Natural killer cell treated with Interleukin-12 subunit alpha and Interleukin-12 subunit beta and Interleukin-15 and Interleukin-18, amount 100 ng/mL, for 72 hours (primary cell): ENCODE data around the gene TRABD2A. TPM values are rescaled to one million over a fixed set of nuclear protein-coding genes. Genes with fewer than 3 reads are reported as not detected.
A peak's percentile ranks its signal among the peaks of the same experiment; 100 is the strongest.

Experiments
- ATAC-seq, 2 donors: fragments of 150-1000 bp; cut with Tn5 transposase in 1 of 2; sonication (Bioruptor Pico), chemical (Tn5 transposase) in 1 of 2; 2 replicates each; pipeline ENCODE4 v1.10.0; 2021
- DNase-seq: peaks from one replicate; pipeline ENCODE4 v3.0.0; 2022; ENCODE audit warnings: low spot score
- H3K27ac Mint-ChIP-seq, 2 donors: 1 replicate in 1 of 2; 2 replicates in 1 of 2; pipeline ENCODE4 v1.8.0; 2022; ENCODE audit warnings: mixed read lengths in 2 of 2, mild to moderate bottlenecking in 1 of 2, moderate library complexity in 1 of 2
- H3K27me3 Mint-ChIP-seq, 2 donors: 1 replicate in 1 of 2; 2 replicates in 1 of 2; pipeline ENCODE4 v1.8.0; 2022; ENCODE audit warnings: mixed read lengths in 2 of 2
- H3K36me3 Mint-ChIP-seq: one replicate; pipeline ENCODE4 v1.8.0; 2022; ENCODE audit warnings: mixed read lengths
- H3K4me1 Mint-ChIP-seq, 2 donors: 1 replicate in 1 of 2; 2 replicates in 1 of 2; pipeline ENCODE4 v1.8.0; 2022; ENCODE audit warnings: low read depth in 2 of 2, mixed read lengths in 2 of 2, mild to moderate bottlenecking in 1 of 2
- H3K4me3 Mint-ChIP-seq: one replicate; pipeline ENCODE4 v1.8.0; 2022; ENCODE audit warnings: mixed read lengths
- H3K9me3 Mint-ChIP-seq: 2 replicates; pipeline ENCODE4 v1.8.0; 2022; ENCODE audit warnings: mixed read lengths
- total RNA-seq, 2 donors: library from RNA; stranded (reverse); gene quantifications; one replicate each; pipeline ENCODE4 v1.2.3, GENCODE V29; 2022

TRABD2A gene
- total RNA-seq, 2 donors from 2014 or later, result 6.6 to 18.3 TPM

DNA sequence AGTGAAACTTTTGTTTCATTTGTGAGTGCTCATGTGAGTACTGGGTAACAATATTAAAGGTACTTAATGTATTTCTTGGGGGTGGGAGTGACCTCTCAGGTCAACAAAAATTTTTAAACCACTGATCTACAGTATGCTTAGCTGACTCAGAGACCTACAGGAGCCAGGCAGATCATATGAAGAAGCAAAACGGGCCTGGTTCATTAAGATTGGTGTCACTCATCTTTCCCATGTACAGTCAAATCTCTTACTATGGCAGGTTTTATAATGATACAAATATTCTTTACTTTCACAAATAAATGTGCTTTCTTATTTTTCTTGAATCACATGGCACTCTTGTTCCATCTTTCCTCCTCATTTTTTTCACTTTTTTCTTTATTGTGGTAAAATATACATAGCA, 16.9 kb upstream of the TRABD2A start:
- DNase-seq (no peak), ATAC-seq (peak in 1 of 2 donors; percentile 48)
- H3K36me3 Mint-ChIP-seq, result no peaks in the 10 kb centered on the region
- peaks cover 69 to 84% of the 10 kb centered on the region in 2 donors for H3K4me1 Mint-ChIP-seq
- no peaks in the 10 kb centered on the region for H3K27me3 Mint-ChIP-seq
- peak overlapping the region; percentile 81 for H3K4me3 Mint-ChIP-seq
- H3K27ac Mint-ChIP-seq, result peak overlapping the region; percentile 96 to 99
- no peaks in the 10 kb centered on the region for H3K9me3 Mint-ChIP-seq

DNA sequence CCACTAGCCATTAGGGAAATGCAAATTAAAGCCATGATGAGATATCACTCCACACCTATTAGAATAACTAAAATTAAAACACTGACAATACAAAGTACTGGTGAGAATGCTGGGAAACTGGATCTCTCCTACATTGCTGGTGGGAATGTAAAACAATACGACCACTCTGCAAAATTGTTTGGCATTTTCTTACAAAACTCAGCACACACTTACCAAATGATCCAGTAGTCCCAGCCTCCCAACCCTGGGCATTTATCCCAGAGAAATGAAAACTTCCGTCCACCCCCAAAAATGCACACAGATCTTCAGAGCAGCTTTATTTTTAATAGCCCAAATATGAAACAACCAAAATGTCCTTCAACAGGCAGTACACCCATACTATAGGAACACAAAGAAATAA, 15.7 kb upstream of the TRABD2A start:
- Mint-ChIP-seq H3K9me3 (no peaks in the 10 kb centered on the region), H3K4me1 (peaks cover 59 to 74% of the 10 kb centered on the region in 2 donors), H3K36me3 (no peaks in the 10 kb centered on the region), H3K27ac (peak overlapping the region; percentile 96 to 99), H3K4me3 (peak overlapping the region; percentile 81), H3K27me3 (no peaks in the 10 kb centered on the region)
- DNase-seq, result no peak
- no peak for ATAC-seq

DNA sequence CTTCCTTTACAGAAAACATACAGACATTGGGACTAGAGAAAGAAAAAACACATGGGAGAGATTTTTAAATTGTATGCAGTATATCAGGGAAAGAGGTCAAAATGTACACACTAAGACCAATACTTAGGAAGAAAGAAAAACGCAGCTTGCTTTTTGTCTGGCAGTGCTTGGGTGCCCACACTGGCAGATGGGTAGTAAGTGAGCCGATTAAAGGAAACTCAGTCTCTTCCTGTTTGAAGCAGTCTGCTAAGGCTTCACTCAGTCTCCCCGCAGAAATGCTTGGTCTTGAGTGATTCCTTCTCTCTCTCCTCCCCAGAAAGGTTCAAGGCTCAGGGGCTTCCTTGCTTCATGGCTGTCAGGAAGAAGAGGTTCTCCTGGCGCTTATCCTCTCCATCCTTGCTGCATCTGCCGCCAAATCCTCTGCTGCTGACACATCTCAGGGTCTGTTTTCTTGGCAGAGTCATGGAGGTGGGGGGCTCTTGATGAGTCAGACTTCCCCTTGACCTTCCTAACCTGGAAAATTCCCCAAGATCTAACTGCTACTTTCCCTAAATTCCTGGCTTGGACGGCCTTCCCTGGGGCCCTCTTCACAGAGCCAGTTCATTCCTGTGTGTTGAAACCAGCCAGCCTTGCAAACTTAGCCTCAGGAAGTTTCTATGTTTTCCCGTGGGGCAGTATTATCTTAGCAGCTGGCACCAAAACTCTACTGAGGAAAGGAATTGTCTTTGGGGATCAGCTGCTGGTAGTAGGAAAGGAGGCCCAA, 14.1 kb upstream of the TRABD2A start:
- Mint-ChIP-seq H3K9me3 (no peaks in the 10 kb centered on the region), H3K27ac (peak overlapping the region; percentile 96 to 99), H3K36me3 (no peaks in the 10 kb centered on the region), H3K4me1 (peaks cover 46 to 58% of the 10 kb centered on the region in 2 donors), H3K4me3 (peak overlapping the region; percentile 44), H3K27me3 (no peaks in the 10 kb centered on the region)
- DNase-seq, result no peak
- ATAC-seq, result no peak

DNA sequence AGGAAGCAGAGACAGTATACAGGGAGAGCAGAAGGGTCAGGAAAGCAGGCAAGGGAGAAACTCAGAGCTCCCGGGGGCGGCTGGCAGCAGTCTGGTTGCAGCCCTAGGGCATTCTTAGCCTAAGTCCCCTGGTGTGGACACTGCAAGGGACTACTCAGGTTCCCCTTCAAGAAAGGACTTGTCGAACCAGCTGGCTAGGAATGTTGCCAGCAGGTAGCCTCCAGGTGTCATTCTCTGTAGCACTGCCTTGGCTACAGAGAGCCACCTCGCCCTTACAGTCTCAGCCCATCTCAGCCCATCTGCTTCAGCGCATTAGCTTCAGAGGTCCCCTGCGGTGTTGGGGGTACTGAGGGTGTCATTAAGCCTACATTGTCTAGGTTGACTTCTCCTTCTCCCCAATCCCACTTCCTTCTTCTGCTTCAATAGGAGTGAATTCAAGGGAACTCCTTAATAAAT, 13.3 kb upstream of the TRABD2A start:
- DNase-seq (no peak), ATAC-seq (no peak)
- H3K4me1 Mint-ChIP-seq, result peaks cover 46 to 58% of the 10 kb centered on the region in 2 donors
- peak overlapping the region; percentile 44 for H3K4me3 Mint-ChIP-seq
- H3K27me3 Mint-ChIP-seq, result no peaks in the 10 kb centered on the region
- H3K36me3 Mint-ChIP-seq, result no peaks in the 10 kb centered on the region
- H3K9me3 Mint-ChIP-seq, result no peaks in the 10 kb centered on the region
- H3K27ac Mint-ChIP-seq, result peak overlapping the region; percentile 96 to 99

DNA sequence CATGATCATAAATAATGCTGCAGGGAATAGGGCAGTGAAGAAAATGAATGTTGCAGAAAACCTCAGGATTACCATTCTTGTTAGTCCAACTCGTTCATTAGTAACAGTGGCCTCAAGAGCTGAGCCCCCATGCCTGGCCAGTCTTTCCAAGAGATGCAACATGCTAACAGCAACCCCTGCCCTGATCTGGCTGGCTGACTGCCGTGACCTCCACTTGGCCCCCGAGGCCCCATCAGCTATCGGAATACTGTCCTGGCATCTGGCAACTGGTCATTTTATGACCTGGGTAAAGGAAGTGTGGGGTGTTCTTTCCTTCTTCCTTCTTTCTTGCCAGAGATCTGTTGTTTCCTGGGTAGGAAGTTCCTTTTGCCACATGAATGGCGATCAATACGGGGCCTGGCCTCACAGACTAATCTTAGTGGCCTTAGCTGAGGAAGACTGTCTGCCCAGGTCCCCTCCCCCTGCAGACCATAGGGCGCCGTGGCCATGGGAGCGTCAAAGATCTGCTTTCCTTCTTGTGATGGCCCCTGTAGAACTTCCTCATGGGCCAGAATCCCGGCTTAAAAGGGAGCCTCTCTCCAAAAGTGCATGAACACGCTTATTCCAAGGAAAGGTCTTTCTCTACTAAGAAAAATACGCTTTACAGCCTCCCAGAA, 10.6 kb upstream of the TRABD2A start:
- H3K4me1 Mint-ChIP-seq, result peaks cover 45 to 57% of the 10 kb centered on the region in 2 donors
- H3K9me3 Mint-ChIP-seq, result no peaks in the 10 kb centered on the region
- H3K27ac Mint-ChIP-seq, result peak overlapping the region in 1 of 2 donors; percentile 22
- no peak overlapping the region for H3K4me3 Mint-ChIP-seq
- ATAC-seq, result no peak
- no peak for DNase-seq
- H3K27me3 Mint-ChIP-seq, result no peaks in the 10 kb centered on the region
- no peaks in the 10 kb centered on the region for H3K36me3 Mint-ChIP-seq

DNA sequence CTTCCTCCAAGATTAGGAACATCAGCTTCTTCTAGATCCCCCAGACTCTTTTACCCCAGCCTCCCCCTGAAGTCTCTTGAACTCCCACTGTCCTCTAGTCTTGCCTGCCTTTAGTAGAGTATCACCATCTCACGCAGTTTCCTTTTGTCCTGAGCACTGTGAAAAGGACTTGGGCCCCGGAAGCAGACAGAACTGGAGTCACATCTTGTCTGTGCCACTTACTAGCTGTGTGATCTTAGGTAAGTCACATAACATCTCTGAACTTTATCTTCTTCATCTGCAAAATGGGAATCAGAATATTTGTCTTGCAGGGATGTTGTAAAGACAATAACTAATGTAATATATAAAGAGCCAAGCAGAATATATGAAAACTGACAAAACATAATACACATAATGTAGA, 8.4 kb upstream of the TRABD2A start:
- no peaks in the 10 kb centered on the region for H3K9me3 Mint-ChIP-seq
- H3K4me3 Mint-ChIP-seq, result peak overlapping the region; percentile 74
- peak overlapping the region; percentile 83 to 92 for H3K27ac Mint-ChIP-seq
- H3K36me3 Mint-ChIP-seq, result no peaks in the 10 kb centered on the region
- no peaks in the 10 kb centered on the region for H3K27me3 Mint-ChIP-seq
- H3K4me1 Mint-ChIP-seq, result peaks cover 33 to 39% of the 10 kb centered on the region in 2 donors
- peak; percentile 3 to 58 for ATAC-seq
- DNase-seq, result no peak

DNA sequence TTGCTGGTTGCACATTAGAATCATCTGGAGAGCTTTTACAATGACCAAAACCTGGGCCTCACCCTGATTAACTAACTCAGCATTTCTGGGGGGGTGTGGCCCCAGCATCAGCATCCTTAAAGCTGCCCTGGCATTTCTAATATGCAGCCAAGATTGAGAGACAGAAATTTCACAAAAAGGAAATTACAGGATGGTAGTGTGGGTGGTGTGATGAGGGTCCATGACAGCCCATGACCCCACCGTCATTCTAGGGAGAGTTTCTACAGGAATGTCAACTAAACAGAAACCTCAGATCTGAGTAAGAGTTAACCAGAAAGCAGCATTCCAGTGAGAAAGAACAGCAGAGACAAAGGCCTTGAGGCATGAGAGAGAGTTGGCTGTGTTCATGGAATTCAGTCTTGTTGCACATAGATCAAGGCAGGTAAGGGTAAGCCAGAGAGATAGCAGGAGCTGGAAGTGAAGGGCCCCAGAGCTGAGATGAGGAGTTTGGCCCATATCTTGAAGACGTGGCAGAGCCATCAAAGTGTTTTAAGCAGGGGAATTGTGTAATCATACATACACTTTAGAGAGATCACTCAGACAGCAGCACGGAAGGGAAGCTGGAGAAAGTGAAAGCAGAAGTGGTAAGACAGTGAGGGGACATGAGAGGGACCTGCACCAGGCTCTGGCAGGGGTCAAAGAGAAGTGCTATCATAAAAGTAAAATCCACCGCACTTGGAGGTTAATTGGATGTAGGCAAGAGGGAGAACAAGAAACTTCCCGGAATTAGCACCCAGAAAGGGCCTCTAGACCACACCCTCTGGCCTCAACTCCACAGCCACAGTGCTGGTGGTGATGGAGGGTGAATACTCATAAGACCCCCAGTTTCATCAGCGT, 7.8 kb upstream of the TRABD2A start:
- H3K4me1 Mint-ChIP-seq, result peaks cover 29 to 33% of the 10 kb centered on the region in 2 donors
- peak overlapping the region; percentile 74 for H3K4me3 Mint-ChIP-seq
- peak overlapping the region; percentile 83 to 92 for H3K27ac Mint-ChIP-seq
- no peaks in the 10 kb centered on the region for H3K27me3 Mint-ChIP-seq
- no peaks in the 10 kb centered on the region for H3K36me3 Mint-ChIP-seq
- DNase-seq, result peak; percentile 83
- ATAC-seq, result peak; percentile 95 to 97
- H3K9me3 Mint-ChIP-seq, result no peaks in the 10 kb centered on the region

DNA sequence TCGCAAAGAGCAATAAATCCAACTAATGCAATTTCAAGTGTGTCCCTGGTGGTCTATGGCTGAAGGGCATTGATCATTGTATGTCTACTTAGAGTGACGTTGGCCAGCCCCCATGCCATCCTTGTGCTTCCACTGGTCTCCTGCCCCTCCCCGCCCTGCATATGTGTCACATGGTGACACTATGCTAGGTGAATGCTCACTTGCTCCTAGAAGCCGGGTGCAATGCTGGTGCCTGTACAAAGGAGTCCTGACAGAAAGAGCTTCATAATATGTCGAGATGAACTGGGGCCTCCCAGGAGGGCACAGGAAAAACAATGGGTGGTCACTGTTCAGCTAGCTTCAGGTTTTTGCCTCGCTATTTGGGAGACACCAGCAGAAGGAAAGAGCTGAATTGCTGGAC, 5.9 kb upstream of the TRABD2A start:
- Mint-ChIP-seq H3K4me3 (peak overlapping the region; percentile 65), H3K36me3 (no peaks in the 10 kb centered on the region), H3K9me3 (no peaks in the 10 kb centered on the region), H3K4me1 (peaks cover 40 to 50% of the 10 kb centered on the region in 2 donors), H3K27ac (peak overlapping the region; percentile 71 to 92), H3K27me3 (no peaks in the 10 kb centered on the region)
- ATAC-seq (no peak), DNase-seq (peak; percentile 23)

DNA sequence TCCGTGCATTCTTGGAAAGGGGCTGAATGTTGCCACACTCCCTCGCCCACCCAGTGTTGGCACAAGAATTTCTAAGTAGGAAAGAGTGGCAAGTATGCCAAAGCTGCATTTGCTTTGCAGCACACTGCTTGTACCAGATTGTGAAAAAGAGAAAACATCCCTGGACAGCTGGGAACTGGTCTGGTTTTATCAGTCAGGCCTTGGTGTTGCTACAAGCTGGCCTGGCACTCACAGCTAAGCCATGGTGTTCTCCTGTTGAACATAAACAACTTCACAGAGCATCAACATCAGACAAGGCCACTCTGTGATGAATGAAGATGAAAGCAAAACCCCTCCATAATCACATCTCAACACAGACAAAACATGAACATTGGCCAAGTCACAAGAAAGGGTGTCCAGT, 4.2 kb upstream of the TRABD2A start:
- Mint-ChIP-seq H3K9me3 (no peaks in the 10 kb centered on the region), H3K36me3 (no peaks in the 10 kb centered on the region), H3K4me1 (peaks cover 48 to 64% of the 10 kb centered on the region in 2 donors), H3K4me3 (no peak overlapping the region), H3K27me3 (peaks cover 3 to 4% of the 10 kb centered on the region in 2 donors), H3K27ac (no peak overlapping the region)
- peak; percentile 16 for DNase-seq
- ATAC-seq, result no peak

DNA sequence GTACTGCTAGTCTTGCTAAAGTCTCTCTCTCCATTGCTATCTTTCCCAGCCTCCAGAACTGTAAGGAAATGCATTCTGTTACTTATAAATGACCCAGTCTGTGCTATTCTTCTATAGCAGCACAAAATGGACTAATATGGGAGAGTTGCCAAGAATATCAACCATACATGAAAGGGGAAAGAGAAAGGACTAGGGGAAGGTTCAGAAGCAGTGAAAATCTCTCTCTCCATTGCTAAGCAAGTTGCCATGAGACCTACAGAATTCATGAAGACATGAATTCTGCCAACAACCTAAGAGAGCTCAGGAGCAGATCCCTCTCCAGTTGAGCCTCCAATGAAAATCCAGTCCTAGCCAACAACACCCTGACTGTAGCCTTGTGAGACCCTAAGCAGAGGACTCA, 3.6 kb upstream of the TRABD2A start:
- DNase-seq (no peak), ATAC-seq (no peak)
- Mint-ChIP-seq H3K36me3 (no peaks in the 10 kb centered on the region), H3K27me3 (peaks cover 6% of the 10 kb centered on the region in 2 donors), H3K9me3 (no peaks in the 10 kb centered on the region), H3K4me3 (no peak overlapping the region), H3K4me1 (peaks cover 46 to 62% of the 10 kb centered on the region in 2 donors), H3K27ac (no peak overlapping the region)

DNA sequence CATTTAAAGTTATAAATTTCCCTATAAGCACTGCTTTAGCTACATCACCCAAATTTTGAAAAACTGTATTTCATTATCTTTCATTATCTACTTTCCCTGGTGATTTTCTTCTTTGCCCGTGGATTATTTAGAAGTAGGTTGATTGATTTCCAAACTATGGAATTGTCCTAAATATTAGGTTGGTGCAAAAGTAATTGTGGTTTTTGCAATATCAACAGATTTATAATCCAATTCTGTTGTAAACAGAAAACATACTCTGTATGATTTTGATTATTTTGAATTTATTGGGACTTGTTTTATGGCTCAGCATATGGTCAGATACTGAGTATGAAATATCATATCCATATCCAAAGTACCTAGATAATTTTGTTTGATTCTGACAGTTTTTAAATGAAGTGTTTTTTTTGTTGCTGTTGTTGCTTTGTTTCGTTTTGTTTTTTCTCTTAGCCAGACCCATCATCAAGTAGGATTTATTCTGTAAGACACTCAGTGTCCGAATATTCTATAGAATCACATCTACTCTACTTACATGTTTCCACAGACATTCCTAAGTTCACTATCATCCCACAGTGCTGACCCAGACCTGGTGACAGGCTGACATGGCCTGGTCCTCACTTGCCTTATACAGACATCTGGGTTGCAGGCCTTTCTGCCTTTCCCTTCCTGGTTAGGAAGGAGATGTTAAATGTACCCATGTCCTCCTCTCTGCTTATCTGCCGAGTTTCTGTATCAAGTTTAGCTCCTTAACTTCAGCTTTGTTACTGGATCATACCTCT, 2.1 kb upstream of the TRABD2A start:
- DNase-seq (no peak), ATAC-seq (no peak)
- Mint-ChIP-seq H3K4me1 (peaks cover 36 to 47% of the 10 kb centered on the region in 2 donors), H3K27ac (peak overlapping the region; percentile 75 to 80), H3K9me3 (no peaks in the 10 kb centered on the region), H3K4me3 (peak overlapping the region; percentile 89), H3K36me3 (no peaks in the 10 kb centered on the region), H3K27me3 (peaks cover 8 to 9% of the 10 kb centered on the region in 2 donors)

DNA sequence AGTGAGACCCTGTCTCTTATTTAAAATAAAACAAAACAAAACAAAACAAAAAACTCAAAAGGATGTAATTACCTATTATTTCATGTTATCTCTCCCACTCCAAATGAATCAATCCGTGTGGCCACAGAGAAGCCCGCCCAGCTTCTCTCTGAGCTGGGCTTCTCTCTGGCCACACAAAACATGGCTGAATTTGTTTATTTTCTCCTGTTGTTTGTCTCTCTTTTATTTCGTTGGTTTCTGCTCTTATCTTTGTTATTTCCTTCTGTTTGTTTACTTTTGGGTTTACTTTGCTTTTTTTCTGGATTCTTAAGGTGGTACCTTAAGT, 1.5 kb upstream of the TRABD2A start:
- H3K4me1 Mint-ChIP-seq, result peaks cover 35 to 44% of the 10 kb centered on the region in 2 donors
- H3K36me3 Mint-ChIP-seq, result no peaks in the 10 kb centered on the region
- ATAC-seq, result no peak
- H3K27ac Mint-ChIP-seq, result peak overlapping the region; percentile 75 to 80
- no peaks in the 10 kb centered on the region for H3K9me3 Mint-ChIP-seq
- no peak for DNase-seq
- peaks cover 14% of the 10 kb centered on the region in 2 donors for H3K27me3 Mint-ChIP-seq
- peak overlapping the region; percentile 89 for H3K4me3 Mint-ChIP-seq
